ENCODE results near the gene TBC1D5.

TBC1D5 gene

DNA sequence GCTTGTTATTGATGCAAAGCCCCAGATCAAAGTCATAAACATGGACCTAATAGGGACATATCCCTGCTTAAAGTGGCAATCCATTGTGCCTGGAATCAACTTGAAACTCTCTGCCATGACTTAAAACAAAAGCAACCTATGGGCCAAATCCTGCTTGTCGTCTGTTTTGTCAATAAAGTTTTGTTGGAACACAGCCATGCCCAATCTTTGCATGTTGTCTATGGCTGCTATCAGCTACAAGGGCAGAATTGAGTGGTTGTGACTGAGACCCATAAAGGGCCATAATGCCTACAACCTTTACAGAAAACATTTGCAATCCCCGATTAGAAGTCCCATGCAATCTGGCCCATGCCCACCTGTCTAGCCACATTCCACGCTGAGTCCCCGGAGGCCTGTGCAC, 622.3 kb downstream of the TBC1D5 start:
- DNase-seq: no peak

GRCh38 chr3:17119201-17120072, 623.0 kb downstream of the TBC1D5 start:
- no peak for DNase-seq

DNA sequence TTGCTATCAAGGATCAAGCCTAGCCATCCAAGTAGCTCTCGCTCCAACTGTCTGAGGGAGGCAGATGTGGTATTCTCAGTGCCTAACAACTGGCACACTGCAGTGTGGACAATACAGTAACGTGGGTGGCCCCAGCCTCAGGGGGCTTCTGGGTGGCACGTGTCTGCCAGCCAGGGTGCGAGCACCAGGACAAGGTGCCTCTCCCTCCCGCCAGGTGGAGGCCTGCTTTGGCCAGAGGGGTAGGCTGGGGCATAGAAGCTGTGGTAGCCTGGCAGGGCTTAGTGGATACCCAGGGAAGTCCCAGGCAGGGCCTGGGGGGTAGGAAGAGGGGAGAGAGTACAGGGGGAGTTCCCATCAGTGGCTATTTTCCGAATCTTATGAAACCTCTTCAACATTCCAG, 623.7 kb downstream of the TBC1D5 start:
- DNase-seq: no peak

DNA sequence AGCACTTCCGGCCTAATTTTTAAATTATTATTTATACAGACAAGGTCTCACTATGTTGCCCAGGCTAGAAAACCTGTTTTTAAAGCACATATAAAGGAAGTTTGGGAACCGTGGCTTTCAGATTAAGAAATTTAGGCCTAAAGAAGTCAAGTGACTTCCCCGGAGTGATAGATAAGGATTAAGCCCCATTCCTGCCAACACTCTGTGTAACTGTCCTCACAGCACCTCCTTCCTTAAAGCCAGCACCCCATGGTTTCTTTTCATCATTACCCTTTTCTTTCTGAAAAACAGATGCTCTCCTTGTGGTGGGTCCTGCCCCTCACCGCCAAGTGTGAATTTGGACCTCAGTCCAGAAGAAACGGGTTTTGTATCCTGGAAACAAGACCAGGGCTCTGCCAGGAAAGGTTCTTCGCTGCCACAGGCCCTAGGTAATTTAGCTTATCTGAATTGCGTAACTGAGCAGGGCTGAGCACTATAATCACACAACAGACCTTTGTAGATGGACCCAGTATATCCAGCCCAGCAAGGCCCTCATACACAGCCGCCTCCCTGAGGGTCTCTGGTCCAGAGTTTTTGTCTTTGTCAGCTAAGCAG, 626.3 kb downstream of the TBC1D5 start:
- no peak for DNase-seq

DNA sequence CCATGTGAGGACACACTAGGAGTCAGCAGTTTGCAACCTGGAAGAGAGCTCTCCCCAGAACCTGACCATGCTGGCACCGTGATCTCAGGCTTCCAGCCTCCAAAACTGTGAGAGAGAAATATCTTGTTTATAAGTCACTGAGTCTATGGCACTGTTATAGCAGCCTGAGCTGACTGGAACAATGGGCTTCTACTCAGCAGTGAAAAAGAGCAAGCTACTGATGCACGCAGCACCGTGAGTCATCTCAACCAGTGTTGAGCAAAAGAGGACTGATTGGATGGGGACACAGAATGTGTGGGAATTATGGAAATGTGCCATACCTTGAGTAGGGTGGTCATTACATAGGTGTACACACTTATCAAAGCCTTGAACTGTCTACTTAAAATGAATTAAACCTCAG, 627.2 kb downstream of the TBC1D5 start:
- DNase-seq: no peak

DNA sequence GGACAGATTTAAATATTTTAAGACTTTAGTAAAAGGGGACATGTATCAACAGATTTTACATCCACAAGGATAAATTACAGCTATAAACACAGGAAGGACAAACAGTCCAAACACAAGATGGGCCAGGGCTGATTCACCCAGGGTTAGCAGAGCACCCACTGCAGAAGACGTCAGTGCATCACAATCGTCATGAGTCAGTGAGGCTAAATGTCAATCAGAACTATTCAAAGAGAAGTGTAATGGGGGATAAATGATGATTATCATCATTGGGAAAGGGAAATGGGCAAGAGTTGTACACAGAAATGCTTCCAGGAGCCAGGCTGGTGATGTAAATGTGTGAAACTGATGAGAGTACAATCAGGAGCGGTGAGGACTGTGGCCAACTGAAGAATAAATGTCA, 630.8 kb downstream of the TBC1D5 start:
- DNase-seq: no peak

- DNase-seq: no peak
Observed at GRCh38 chr3:17110660-17111396, 631.6 kb downstream of the TBC1D5 start.
